ENCODE results near the gene IL34.

The IL34 gene

GRCh38 chr16:70684146-70685060, 38.0 kb downstream of the IL34 start:
- DNase-seq = peak in 4 of 10 donors; percentile 29 to 88 (median 79)
- intact Hi-C loops (cut with DNase I) = no loop called here

- DNase-seq = peak in 4 of 10 donors; percentile 21 to 87 (median 78)
- intact Hi-C loops (cut with DNase I) = no loop called here
These were observed 38.9 kb downstream of the IL34 start for GRCh38 chr16:70685061-70685937.

- intact Hi-C loops (cut with DNase I) = no loop called here
- DNase-seq = peak; percentile 71 to 97 (median 88)
These were observed 39.6 kb downstream of the IL34 start, which contains the start of gene MTSS2 for GRCh38 chr16:70685938-70686375. TSS of gene MTSS2 (minus strand) at chr16:70686053. CDS start at chr16:70685791, 262 bp downstream.

GRCh38 chr16:70686376-70687101, 40.2 kb downstream of the IL34 start:
- DNase-seq = peak in 4 of 10 donors; percentile 6 to 80 (median 68)
- intact Hi-C loops (cut with DNase I) = no loop called here

- DNase-seq = peak in 4 of 10 donors; percentile 10 to 75 (median 68)
- intact Hi-C loops (cut with DNase I) = no loop called here
These were observed 40.7 kb downstream of the IL34 start for GRCh38 chr16:70687102-70687511.

GRCh38 chr16:70687671-70688245, 41.4 kb downstream of the IL34 start:
- DNase-seq = peak in 4 of 10 donors; percentile 6 to 87 (median 74)
- intact Hi-C loops (cut with DNase I) = loop anchor here (1.0 kb wide), 1 partner anchor 38 kb away; no protein-coding TSS in a partner anchor

- DNase-seq = peak; percentile 83 to 97 (median 88)
- intact Hi-C loops (cut with DNase I) = loop anchor here (1.0 kb wide), 1 partner anchor 37 kb away; no protein-coding TSS in a partner anchor
These were observed 41.9 kb downstream of the IL34 start for GRCh38 chr16:70688246-70688742.

- intact Hi-C loops (cut with DNase I) = no loop called here
- peak in 4 of 10 donors; percentile 25 to 89 (median 78) for DNase-seq
These were observed 42.9 kb downstream of the IL34 start for GRCh38 chr16:70689035-70689969.

GRCh38 chr16:70689970-70690891, 43.9 kb downstream of the IL34 start:
- intact Hi-C loops (cut with DNase I) = no loop called here
- DNase-seq = peak in 4 of 10 donors; percentile 4 to 75 (median 60)

- intact Hi-C loops (cut with DNase I) = no loop called here
- peak in 9 of 10 donors; percentile 55 to 98 (median 88) for DNase-seq
These were observed 45.1 kb downstream of the IL34 start for GRCh38 chr16:70691223-70692129.

- intact Hi-C loops (cut with DNase I) = no loop called here
- DNase-seq = peak in 2 of 10 donors; percentile 66 to 83
These were observed 45.9 kb downstream of the IL34 start for GRCh38 chr16:70692130-70692872.

GRCh38 chr16:70692873-70693671, 46.7 kb downstream of the IL34 start:
- intact Hi-C loops (cut with DNase I) = no loop called here
- DNase-seq = peak in 2 of 10 donors; percentile 72 to 84

GRCh38 chr16:70694088-70694867, 47.9 kb downstream of the IL34 start:
- intact Hi-C loops (cut with DNase I) = no loop called here
- peak in 5 of 10 donors; percentile 66 to 95 (median 88) for DNase-seq

- intact Hi-C loops (cut with DNase I) = no loop called here
- peak in 1 of 10 donors; percentile 62 for DNase-seq
These were observed 48.5 kb downstream of the IL34 start for GRCh38 chr16:70694868-70695218.
